Inflammatory macrophage (primary cell): ENCODE data around the gene KIAA1671.

Experiments
- DNase-seq, 2 donors: peaks; one replicate each; pipeline ENCODE4 v3.0.0-alpha.2; 2020 to 2022

Gene KIAA1671

DNA sequence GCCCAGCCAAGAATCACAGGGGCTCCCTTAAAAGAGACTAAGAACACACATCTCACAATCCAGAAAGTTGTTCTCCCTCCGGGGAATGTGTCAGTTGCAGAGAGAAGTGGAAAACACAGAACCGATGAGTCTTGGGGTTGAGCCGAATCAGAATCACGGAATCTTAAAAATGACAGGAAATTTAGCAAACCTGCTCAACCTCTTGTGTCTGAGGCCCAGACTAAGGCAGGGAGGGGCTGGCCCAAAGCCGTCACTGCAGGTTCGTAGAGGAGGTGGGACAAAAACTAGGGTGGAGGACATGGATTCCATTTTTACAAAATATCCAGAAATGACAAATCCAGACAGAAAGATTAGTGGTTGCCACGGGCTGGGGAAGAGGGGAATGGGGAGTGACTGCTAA lies 63.8 kb downstream of the KIAA1671 start:
- no peak for DNase-seq

DNA sequence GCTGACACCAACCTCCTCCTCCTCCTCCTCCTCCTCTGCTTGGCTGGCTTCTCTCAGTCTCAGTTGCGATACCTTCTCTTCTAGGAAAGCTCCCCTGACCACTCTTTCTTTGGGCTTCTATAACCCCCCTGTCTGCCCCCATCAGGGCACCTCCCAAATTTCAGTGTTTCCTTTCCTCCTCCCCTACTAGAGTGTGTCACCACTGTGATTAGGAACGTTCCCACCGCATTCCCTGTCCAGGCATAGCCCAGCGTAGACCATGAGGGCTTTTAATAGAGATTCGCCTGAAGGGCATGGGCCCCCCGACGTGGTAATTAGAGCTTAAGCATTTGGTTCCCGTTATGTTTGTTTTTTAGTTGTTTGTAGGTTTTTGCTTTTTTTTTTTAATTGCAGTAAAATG lies 65.5 kb downstream of the KIAA1671 start:
- DNase-seq: no peak

DNA sequence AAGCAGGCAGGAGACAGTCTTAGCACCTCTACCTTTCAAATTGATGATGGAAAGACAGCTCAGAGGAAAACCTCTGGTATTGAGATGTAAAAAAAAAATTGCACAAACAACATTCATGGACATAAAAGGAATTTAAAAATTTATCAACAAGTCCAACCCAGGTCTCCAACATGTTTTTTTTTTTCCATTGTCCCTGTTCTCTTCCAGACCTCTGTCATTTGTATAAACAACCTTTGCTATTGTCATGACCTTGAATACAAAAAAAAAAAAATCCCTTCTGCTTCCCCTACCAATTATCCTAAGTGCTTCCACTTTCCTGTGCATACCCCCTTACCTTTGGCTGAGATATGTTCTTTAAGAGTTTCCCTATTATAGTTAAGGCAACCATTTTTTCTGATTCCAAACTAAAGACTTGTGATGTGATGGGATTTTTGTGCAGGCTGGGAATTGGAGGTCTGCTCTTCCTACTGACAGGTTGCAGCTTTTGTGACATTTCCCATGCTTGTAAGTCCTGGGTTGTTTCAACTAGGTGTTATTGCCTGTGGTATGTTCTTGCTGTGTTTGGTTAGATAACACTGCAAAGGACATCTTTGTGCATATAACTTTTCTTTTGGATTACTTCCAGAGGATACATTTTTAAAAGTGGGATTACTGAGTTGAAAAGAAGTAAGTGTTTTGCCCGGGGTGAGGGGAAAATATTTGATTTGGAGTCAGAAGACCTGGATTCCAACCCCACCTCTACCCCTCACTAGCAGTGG lies 67.1 kb downstream of the KIAA1671 start:
- no peak for DNase-seq

DNA sequence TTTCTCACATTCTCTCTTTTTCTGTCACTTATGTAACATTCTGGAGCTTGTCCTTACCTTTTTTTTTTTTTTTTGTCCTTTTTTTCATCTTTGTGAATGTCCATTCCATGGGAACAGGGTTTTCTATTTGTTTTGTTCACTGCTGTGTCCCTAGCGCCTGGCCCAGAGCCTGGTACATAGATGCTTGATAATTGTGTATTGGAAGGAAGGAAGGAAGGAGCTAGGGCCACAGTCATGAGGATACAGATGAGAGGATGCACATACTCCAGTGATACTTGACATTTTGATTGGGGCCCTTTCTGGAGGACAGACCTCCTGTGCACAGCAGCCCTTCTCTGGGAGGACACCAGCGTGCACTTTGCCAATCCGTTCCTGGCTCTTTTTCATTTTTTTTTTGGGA lies 68.9 kb downstream of the KIAA1671 start:
- DNase-seq: no peak

DNA sequence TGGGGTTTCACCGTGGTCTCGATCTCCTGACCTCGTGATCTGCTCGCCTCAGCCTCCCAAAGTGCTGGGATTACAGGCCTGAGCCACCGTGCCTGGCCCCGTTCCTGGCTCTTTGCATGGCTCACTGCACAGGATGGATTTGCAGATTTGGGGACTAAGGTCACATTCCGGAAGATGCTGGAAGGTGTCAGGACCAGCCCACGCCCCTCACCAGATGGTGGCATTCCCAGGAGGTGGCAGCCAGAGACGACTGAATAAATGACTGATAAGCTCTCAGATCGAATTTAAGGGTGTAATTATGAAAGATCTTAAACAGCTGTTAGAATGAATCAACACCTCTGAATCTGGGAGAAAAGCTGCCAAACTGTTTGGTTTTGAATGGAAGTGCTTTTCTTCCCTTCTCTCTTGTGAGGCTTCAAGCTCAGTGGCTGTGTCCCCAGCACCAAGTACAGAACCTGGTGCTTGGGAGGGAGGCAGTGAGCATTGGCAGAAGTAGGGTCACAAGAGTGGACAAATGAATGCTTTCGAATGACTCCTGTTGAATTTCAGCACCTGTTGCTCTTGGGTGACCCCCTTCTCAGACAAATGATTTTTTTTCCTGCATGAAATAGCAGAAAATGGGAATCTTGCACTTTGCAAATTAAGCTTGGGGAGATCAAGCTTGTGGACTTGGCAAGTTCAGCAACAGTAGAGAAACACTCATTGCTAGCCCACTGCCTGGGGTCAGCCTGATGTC lies 69.6 kb downstream of the KIAA1671 start:
- DNase-seq: no peak

DNA sequence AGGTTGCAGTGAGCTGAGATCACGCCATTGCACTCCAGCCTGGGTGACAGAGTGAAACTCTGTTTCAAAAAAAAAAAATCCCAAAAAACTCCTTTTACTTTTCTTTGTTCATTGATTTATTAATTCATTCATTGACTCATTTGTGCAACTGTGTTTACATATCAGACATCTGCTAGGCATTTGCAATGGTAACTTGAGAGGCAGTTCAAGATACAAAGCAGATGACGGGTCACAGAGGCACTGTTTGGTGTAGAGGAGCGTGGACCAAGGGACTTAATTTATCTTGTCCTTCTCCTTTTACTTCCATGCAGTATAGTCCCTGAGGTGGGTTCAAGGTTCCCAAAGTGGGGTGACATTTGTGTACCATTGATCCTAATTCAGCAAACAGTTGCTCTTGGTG lies 71.4 kb downstream of the KIAA1671 start:
- DNase-seq: no peak

DNA sequence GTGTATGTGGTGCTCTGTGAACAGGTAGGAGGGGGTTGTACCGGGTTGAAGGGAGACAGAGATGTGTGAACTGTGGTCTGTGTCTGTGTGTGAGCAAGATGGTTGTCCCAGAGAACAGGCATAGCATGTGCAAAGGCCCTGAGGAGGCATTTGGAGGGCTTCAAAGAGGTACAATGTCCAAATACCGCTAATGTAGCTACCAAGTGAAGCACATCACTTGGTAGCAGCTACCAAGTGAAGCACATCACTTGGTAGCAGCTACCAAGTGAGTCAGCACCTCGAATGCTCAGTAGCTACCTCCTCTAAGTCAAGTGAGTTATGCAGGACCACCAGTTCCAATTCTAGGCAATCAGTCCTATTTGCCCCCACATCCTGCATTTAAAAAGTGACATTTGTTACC lies 72.4 kb downstream of the KIAA1671 start:
- DNase-seq: no peak

DNA sequence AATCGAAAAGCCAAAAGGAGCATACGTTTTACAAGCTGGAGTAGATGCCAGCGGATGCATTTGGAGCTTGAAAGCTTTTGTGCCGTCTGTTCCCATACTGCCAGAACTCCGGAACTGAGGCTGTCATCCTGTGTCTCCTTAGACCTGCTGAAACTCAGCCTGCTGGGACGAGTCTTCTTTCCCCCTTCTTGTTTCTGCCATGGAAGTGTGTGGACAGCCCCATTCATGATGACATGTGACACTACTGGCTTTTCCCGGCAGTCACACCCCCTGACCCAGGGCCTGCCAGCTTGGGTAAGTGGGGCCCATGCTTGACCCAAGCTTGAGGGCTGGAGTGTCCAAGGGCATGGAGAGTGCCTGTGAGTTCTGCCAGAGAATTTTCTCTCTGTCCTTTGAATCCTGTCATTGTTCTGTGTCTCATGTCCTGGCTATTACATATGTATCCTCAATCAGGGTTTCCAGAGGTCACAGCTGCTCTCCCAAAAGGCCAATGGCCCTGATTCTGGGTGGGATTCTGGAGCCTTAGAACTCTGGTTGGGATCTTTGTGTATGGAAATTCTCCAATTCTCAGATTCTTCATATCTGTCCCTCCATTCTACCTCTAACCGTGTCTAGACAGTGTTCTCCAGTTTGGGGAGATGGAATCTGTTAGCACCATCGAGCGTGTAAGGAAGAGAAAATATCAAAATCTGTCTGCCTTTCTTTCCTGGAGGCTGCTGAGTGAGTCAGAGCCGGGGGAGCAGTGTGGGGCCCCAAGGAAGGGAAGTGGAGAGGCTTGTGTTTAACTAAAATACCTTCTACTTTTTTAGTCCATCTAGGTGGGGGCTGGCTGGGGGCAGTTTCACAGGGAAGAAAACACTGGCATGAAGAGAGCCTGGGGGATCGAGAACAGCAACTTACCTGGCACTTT lies 73.2 kb downstream of the KIAA1671 start:
- DNase-seq: peak in 1 of 2 donors; percentile 10

DNA sequence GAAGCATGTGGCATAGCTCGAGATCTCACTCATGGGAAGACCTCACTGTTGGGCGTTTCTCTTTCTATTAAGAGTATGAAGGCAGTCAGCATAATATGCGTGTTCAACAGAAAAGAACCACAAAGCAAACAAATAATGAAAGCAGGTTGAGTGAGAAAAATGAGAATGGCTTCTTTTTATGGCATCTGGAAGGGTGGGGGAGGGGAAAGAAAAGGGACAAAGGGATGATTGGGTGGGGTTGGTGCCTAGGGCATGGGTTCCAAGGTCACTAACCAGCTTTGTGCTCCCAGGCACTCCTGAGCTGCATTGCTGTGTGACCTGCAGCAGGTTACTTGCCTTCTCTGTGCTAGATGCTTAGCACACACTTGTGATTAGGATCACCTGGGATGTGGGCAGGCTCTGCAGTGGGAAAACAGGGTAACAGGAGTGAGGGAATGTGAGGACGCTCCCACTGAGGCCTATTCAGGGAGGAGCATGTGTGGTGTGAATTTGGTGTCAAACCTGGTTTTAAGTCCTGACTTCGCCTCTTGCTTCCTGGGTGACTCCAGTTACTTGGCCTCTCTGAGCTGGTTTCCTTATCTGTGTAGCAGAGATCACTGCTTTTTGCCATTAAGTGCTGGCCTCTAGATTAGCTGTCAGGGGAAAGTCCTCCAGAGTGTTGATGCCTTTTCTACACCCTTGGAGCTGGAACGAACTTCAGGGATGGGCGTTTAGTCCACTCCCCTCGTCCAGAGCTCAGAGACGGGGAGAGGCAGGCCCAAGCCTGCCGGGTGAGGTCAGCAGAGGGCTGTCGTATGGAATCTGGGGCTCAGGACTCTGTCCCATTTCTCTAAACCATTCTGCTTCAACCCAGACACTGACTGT lies 74.8 kb downstream of the KIAA1671 start:
- no peak for DNase-seq

DNA sequence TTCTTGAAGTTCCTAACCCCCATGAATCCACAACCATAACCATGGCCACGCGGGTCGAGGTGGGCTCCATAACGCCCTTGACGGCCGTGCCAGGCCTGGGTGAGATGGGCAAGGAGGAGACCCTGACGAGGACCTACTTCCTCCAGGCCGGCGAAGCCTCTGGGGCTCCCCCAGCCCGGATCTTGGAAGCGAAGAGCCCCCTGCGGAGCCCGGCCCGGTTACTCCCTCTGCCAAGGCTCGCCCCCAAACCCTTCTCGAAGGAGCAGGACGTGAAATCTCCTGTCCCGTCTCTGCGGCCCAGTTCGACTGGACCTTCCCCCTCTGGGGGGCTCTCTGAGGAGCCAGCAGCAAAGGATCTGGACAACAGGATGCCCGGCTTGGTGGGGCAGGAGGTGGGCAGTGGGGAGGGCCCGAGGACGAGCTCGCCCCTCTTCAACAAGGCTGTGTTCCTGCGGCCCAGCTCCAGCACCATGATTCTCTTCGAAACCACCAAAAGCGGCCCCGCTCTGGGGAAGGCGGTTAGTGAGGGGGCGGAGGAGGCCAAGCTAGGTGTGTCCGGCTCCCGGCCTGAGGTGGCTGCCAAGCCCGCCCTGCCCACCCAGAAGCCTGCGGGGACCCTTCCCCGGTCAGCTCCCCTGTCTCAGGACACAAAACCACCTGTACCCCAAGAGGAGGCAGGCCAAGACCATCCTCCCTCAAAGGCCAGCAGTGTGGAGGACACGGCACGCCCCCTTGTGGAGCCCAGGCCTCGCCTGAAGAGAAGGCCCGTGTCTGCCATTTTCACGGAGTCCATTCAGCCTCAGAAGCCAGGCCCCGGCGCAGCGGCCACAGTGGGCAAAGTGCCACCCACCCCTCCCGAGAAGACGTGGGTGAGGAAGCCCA lies 75.7 kb downstream of the KIAA1671 start:
- DNase-seq: no peak

DNA sequence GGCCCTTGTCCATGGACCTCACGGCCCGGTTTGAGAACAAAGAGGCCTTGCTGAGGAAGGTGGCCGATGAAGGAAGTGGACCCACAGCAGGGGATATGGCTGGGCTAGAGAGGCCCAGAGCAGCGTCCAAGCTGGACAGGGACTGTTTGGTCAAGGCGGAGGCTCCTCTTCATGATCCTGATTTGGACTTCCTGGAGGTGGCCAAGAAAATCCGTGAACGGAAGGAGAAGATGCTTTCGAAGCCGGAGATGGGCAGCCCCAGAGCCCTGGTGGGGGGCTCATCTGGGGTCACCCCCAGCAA lies 76.3 kb downstream of the KIAA1671 start:
- DNase-seq: no peak

DNA sequence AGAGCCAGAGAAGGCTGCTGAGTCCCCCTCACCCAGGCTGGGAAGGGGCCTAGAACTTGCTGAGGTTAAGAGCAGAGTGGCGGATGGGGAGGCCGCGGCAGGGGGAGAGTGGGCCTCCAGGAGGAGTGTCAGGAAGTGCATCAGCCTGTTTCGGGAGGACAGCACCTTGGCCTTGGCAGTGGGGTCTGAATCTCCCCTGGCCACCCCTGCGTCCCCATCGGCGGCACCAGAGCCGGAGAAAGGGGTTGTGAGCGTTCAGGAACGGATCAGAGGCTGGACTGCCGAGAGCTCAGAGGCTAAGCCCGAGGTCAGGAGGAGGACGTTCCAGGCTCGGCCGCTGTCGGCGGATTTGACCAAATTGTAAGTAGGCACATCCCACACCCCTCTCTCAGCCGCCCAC lies 76.7 kb downstream of the KIAA1671 start:
- DNase-seq: no peak

DNA sequence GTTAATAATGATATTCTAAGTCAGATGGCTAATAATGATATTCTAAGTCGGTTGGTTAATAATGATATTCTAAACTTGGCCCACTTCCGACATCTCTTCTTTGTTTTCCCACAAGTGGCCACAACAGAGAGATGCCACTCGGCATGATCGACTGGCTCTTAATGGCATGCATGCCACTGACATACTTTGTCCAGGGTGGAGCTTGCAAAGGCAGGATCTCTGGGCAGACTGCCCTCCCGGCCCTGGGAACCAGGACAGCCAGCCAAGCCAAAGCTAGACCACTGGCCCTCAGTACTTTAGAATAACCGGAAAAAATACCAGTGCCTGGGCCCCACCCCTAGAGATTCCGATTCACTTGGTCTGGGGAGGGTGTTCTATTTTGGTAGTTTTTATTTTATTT lies 78.1 kb downstream of the KIAA1671 start:
- DNase-seq: no peak

DNA sequence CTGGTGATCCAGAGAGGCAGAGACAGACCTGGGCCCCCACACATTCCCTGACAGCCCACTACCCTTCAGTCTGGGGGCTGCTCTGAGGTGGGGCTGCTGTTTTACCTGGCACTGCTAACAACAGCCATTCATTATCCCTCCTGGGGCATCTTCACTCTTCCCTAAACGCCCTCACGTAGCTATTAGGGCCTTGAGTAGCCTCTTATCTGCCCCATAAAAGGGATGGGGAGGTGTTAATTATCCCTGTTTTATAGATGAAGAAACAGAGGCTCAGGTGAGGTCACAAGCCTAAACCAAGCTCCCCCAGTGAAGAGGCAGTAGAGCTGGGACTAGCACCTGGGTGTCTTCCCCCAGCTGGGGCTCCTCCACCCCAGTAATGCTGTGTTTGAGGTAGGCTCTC lies 79.5 kb downstream of the KIAA1671 start:
- DNase-seq: no peak

DNA sequence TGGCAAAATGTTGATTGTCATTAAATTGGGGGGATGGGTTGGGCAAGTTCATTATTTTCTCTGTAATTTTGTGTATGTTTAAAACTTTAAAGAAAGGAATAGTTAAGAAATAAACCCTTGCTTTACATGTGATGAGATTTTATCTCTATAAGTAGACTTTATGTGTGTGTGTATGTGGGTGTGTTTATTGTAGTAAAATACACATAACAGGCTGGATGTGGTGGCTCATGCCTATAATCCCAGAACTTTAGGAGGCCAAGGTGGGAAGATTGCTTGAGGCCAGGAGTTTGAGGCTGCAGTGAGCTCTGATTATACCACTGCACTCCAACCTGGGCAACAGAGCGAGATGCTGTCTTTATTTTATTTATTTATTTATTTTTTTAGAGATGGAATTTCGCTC lies 83.2 kb downstream of the KIAA1671 start:
- no peak for DNase-seq

DNA sequence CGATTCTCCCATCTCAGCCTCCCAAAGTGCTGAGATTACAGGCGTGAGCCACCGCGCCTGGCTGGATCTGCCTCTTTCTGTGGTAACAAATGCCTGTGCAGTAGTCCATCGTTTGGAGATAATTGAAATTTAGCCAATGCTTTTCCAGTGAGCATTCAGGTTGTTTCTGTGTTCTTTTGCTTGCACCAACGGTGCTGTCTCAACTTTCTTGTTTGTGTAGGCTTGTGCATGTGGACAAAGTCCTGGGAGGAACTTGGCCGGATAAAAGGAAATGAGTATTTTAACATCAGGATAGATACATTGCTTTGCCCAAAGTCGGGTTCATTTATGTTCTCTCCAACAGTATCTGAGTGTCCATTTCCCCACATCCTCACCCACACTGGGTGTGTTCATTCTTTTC lies 85.7 kb downstream of the KIAA1671 start:
- no peak for DNase-seq

DNA sequence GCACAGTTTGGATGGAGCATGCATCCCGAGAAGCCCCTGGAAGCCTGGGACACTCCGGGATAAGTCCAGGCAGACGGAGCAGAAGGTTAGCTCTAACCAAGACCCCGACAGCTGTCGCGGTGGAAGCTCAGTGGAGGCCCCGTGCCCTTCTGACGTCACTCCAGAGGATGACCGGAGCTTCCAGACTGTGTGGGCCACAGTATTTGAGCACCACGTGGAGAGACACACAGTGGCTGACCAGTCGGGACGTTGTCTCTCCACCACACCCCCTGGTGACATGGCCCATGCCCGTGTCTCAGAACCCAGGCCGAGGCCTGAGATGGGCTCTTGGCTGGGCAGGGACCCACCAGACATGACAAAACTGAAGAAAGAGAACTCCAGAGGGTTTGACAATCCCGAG lies 86.3 kb downstream of the KIAA1671 start:
- DNase-seq: no peak

DNA sequence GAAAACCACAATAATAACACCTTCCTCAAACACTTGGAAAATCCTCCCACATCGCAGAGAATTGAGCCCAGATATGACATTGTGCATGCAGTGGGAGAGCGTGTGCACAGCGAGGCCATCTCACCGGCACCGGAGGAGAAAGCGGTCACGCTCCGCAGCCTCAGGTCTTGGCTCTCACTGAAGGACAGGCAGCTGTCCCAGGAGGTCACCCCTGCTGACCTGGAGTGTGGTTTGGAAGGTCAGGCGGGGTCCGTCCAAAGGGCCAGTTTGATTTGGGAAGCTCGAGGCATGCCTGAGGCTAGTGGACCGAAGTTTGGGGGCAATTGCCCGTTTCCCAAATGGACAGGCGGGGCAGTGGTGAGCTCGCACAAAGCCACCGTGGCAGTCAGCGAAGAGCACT lies 86.7 kb downstream of the KIAA1671 start:
- no peak for DNase-seq

DNA sequence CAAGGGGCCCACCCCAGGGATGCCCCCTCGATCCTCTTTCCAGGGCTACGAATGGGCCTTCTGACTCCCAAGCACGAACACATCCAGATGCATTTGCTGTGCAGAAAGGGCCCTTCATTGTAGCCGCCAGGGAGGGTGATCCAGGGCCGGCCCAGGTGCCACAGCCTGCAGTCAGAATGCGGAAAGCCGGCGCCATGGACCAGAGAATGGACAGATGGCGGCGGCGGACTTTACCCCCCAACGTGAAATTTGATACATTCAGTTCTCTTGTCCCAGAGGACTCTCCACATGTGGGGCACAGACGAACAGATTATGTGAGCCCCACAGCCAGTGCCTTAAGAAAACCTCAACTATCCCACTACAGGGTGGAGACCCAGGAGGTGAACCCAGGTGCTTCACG lies 87.2 kb downstream of the KIAA1671 start:
- no peak for DNase-seq

DNA sequence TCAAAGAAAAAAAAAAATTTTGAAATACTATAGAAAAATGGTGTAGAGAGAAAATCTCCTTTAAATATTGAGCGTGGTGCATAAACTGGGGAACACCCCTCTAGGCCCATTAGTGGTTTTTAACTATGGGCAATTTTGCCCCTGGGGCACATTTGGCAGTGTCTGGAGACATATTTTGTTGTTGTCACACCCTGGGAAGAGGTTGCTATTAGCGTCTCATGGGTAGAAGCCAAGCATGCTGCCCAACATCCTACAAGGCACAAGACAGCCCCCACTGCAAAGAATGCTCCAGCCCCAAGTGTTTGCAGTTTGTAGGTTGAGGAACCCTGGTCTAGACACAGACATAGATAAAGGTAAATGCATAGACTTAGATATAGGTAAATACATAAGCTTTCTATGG lies 92.6 kb downstream of the KIAA1671 start:
- no peak for DNase-seq

DNA sequence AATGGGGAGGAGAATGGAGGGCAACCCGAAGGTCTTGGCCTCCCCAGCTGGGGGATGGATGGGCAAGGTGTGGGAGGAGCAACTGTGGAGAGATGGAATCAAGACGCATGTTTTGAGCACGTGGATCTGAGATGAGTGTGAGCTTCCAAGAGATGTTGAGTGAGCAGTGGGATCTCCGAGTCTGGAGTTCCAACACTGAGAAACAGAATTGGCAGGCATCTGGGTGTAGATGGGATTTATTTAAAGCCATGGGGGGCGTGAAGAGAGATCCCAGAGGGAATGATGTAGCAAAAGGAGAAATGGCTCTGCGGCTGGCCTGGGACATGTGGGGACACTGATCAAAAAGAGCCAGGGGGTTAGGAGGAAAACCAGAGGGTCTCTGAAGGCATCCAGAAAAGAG lies 95.6 kb downstream of the KIAA1671 start:
- no peak for DNase-seq
